Breast epithelium (tissue), 3 donors: Measurements from ENCODE around the gene LRFN4.

ENCODE experiments used
- POLR2A ChIP-seq: fragments of 450-650 bp; IDR thresholded peaks from one replicate; pipeline ENCODE4 v1.6.1; 2016; ENCODE audit warnings: antibody characterized with exemption, mild to moderate bottlenecking, moderate library complexity
- POLR2AphosphoS5 ChIP-seq, 3 donors: sonication (generic); formaldehyde crosslinking; IDR thresholded peaks; one replicate each; pipeline ENCODE4 v1.6.1; 2017; ENCODE audit warnings: antibody characterized with exemption in 3 of 3
- TF ChIP-seq, protein P1 (sequence below), 3 donors: fragments of 450-650 bp; IDR thresholded peaks; one replicate each; pipeline ENCODE4 v1.5.1; 2016 to 2017; ENCODE audit warnings: antibody characterized with exemption in 3 of 3, mild to moderate bottlenecking in 3 of 3, moderate library complexity in 3 of 3

DNA sequence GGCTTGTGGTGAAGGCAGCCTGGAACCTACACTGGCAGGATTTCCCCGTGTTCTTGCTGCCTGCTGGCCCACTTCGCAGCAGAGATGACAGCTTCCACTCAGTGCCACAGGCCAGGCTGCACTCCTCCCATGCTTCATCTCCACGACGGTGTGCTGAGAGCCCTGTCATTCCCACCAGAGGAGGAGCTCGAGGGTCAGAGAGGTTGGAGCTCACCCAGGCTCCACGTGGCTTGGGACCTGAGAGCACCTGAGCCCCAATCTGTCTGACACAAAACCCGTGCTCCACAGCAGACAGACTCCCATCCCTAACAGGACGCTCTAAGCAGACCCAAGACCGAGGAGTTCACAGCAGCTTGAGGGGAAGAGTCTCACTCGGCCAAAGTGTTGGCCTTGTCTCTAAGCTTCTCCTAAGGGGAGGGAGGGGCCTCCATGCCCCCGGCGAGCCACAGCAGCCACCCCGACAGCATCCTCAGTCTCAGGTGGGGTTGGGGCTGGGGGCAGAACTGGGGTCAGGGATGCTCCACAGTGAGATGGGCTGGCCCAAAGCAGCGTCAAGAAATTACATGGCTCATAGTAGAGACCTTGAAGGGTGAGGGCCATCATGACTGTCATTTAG lies 10.7 kb downstream of the LRFN4 start:
- TF ChIP-seq, protein P1, sequence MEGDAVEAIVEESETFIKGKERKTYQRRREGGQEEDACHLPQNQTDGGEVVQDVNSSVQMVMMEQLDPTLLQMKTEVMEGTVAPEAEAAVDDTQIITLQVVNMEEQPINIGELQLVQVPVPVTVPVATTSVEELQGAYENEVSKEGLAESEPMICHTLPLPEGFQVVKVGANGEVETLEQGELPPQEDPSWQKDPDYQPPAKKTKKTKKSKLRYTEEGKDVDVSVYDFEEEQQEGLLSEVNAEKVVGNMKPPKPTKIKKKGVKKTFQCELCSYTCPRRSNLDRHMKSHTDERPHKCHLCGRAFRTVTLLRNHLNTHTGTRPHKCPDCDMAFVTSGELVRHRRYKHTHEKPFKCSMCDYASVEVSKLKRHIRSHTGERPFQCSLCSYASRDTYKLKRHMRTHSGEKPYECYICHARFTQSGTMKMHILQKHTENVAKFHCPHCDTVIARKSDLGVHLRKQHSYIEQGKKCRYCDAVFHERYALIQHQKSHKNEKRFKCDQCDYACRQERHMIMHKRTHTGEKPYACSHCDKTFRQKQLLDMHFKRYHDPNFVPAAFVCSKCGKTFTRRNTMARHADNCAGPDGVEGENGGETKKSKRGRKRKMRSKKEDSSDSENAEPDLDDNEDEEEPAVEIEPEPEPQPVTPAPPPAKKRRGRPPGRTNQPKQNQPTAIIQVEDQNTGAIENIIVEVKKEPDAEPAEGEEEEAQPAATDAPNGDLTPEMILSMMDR (IDR thresholded peaks at IDR 0.05), result no peak
- TF ChIP-seq POLR2AphosphoS5 (IDR thresholded peaks at IDR 0.05) (no peak), POLR2A (no peak)
